ENCODE data around the gene TBX15.
"Not testable (repeated sequence)": the region's sequence is repeated elsewhere in the genome, so short reads cannot be mapped to it uniquely, and the experiment has no call there.

TBX15 gene

DNA sequence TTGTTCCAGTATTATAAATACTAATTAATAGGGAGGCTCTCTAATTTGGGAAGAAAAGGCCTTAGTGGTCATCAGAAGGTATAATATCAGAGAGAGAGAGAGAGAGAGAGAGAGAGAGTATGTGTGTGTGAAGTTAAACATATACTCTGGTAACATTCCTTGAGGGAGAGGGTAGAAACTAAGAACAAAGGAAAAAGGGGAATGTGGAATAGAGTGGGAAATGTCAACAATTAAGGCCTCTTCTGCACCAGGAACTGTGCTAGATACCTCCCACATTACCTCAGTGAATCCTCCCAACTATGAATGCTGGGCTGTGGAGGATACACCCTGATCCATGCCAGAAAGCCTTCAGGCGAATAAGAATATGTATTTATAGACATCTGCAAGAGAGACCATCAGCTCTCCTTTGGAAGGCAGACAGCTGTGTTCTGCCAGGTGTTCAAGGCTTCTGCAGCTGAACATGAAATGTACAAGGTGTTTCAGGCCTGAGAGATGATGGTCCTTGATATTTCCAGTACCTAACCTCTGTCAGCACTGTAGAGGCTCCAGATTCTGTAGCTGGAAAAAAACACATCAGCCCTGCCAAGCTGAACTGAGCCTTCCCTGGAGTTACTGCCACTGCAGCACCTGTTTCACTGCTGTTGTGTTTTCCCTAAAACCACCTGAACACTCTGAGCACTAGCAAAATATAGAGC, 29.1 kb downstream of the TBX15 start:
- DNase-seq (ENCODE audit: low spot score): no peak

DNA sequence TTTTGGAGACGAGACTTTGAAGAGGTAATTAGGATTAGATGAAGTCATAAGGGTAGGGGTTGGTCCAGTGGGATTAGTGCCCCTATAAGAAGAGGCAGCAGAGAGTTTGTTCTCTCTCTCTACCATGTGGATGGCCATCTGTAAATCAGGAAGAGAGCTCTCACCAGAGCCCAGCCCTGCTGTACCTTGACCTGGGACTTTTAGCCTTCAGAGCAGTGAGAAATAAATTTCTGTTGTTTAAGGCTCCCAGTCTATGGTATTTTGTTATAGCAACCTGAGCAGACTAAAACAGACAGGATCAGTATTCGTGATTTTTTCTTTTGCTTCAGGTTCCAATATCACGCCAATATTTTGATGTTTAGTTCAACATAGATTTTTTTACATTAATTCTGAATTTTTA, 30.0 kb downstream of the TBX15 start:
- DNase-seq (ENCODE audit: low spot score): no peak

DNA sequence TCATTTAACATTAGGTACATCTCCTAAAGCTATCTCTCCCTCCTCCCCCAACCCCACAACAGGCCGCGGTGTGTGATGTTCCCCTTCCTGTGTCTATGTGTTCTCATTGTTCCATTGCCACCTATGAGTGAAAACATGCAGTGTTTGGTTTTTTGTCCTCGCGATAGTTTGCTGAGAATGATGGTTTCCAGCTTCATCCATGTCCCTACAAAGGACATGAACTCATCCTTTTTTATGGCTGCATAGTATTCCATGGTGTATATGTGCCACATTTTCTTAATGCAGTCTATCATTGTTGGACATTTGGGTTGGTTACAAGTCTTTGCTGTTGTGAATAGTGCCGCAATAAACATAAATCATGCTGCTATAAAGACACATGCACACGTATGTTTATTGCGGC, 30.6 kb downstream of the TBX15 start:
- DNase-seq (ENCODE audit: low spot score): not testable (repeated sequence)

DNA sequence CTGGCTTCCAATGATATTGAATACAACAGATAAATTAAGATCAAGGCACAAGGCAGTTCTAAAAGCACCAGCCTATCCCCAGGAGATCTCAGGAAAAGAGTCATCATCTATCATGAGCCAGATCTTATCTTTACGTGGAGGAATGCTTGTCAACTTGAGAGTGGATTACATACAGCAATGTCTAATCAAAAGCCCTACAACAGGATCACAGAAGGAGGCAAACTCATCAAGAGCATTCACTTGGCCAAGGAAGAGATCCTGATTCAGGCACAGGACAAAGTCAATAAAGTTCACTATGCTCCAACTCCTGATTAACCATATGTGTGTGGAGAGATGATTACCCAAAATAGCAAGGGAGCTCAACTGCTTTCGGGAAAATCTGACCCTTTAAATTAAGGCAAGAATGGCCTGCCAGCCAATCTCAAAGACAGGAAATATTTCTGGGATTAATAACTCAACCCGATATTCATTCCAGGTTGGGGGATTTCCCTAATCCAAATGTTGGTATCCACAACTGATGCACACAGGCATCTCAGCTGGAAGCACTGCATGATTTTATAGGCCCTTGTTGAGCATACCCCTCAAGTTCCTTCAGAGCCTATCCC, 33.7 kb downstream of the TBX15 start:
- no peak for DNase-seq (ENCODE audit: low spot score)

DNA sequence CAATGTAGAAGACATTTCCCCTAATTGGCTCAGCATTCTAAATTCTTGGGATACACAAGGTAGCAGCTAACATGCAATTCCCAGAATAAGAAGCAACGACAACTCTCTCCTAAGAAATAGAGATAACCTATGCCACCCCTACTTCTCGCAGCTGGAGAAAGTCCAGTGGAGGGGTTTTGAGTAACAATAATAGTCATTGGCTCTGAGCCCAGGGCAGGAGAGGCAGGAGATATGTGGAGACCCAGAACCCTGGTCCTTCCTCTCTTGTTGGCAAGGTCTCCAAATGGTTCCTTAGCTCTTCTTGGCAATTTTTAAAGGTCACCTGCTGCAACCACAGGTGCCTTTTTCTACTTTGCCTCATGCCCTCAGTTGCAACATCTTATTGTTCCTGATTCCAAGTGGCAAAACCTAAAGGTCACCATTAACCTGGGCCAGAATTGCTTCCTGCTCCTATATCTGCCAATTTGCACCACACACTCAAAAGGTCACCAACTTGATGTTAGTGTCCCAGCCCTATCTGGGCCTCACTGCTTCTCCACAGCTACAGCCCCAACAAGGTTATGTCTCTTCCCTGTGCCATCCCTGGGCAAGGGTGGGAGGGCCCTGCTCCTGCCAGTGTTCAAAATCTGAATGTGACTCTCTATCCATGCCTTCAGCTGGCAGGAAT, 36.7 kb downstream of the TBX15 start:
- no peak for DNase-seq (ENCODE audit: low spot score)

DNA sequence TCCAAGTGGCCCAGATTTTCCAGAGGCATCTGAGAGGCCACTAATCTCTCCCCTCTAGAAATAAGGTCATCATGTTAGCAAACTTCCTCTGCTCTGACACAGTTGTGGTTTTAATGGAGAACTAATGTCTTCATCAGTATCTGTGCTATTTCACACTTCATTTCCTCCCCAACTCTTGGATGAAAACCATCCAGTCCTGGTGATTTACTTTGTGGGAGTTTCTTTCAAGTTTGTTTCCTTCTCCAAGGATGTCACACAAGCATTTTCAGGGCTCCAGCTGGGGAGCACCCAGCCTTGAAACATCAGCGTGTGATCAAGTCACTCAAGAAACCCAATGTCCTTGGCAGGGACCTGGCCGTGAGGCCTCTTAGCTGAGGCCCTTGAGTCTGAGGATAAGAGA, 38.8 kb downstream of the TBX15 start:
- DNase-seq (ENCODE audit: low spot score): no peak

DNA sequence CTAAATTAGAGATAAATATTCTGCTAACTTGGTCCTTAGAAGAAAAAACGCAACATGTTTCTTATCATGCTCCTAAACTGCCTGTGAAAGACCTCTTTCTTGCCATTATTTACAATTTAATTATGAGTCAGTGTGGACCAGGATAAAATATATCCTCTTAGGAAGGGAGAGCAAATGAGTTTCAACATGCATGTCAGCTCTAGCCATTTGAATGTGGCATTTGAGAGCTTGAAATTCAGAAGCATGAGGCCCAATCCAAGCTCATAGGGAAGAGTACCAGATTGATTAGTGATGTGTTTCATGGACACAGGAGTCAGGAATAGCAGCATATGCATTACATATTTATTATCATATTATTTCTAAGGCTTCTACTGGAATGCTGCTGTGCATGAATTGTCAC, 39.3 kb downstream of the TBX15 start:
- DNase-seq (ENCODE audit: low spot score): no peak

DNA sequence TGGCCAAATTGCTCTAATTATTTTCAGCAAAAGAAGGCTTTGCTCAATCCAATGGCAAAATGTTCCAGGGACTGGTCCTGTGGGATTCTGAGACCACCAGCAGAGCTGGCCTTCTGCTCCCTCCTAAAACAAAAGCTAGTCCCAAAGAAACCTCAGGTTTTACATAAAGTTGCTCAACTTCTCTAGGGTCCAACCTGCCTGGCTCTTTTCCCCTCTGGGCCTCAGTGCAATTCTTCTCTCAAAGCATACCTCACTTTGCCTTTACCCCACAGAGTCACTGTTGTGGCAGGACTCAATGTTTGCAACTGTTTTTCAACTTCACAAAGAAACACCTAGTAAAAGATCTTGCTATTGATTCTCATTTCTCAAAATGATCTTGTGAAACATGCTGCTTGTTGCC, 39.8 kb downstream of the TBX15 start:
- DNase-seq (ENCODE audit: low spot score): no peak

DNA sequence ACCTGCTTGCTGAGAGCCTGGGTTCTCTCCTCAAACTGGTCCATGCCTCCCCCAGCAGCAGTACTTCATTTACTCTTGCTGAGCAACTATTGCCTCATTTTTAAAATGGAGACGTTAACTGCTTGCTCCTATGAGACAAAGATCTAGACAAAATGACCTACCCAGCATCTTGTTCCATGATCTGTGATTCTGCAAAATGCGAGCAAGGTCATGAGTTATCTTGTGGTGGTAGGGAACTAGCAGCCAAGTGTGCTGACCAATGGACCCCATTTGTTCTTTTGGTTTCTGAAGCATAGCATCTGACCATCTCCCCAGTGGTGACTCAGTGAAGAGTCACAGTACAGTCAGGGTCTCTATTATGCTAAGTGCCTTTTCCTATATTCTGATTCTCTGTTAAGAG, 40.4 kb downstream of the TBX15 start:
- DNase-seq (ENCODE audit: low spot score): no peak

DNA sequence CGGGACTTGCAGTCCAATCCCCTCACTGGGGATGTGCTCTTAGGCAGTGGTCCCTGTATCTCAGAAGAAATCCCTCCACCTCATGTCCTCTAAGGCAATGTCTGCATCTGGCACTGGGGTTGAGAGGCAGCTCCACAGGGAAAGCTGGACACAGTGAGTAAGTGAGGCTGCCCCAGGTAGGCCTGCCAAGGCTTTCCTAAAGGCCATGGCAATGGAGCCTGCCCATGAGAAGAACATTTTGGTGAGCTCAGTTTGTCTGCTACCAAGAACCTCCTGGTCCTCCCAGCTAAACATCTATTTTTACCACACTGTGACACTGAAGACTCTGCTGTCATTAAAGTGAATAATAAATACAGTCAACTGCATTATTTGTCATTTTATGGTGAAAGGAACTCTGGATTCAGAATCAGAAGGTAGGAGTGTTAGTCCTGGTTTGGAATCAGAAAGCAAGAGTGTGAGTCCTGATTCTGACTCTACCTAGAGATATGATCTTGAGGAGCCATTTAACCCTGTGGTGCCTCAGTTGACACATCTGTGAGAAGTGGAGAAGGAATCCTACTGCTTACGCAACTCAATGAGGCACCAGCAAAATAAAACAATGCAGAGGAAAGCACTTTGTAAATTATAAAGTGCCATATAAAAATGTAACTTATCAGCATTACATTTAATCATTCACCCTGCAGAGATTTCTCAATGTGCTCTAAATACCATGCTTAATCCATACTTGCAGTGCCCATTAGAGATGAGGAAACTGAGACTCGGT, 41.0 kb downstream of the TBX15 start:
- no peak for DNase-seq (ENCODE audit: low spot score)

DNA sequence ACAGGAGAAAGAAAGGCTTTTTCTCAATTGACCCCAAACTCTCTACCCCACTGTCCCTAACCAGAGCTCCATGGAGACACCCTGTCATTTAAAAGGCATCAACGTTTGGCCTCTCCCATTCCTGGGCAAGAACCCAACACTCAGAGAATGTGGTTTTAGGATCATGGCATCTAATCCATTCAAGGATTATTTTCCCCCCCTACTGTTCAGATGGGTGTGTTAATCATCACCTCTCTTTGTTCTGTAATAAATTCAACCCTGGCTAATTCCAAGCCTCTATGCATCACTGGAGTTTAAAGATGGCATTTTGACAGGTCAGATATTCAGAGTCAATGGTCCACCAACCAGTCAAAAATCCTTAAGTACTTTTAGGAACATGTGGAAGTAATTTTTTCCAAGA, 42.7 kb downstream of the TBX15 start:
- peak; percentile 58 for DNase-seq (ENCODE audit: low spot score)

DNA sequence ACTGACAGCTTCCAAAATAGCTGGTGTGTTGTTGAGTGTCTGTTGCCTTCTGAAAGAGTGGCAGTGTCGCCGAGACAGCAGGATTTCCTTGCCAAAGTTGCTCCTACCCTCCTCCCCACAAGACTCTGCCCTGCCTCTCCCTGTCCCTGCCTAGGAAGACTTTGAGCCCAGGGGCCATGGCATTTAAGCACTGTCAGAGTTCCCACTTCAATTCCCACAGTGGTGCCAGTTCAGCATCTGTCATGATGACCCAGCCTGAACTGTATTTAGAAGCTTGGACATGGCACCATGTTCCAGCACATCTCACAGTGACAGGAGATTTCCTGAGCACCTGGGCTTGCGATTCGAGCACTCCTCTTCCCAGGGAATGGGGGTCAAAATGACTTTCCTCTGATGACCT, 43.6 kb downstream of the TBX15 start:
- DNase-seq (ENCODE audit: low spot score): no peak

DNA sequence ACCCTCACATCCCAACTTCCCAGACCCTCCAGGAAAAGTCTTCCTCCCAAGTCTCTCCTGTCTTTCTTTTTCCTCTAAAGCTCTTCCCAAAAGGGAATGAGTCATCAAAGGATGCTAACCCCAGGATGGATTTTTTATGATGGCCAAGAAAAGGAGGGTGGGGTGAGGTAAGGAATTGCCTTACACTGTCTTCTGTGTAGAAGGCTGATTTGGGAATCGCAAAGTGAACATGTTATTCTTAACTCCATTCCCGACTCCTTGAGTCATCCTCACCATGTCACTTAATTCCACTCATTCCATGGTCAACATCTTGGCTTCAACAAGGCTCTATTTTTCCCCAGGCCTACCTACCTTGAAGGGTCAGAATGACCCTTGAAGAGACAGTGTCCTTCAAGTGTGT, 44.0 kb downstream of the TBX15 start:
- DNase-seq (ENCODE audit: low spot score): no peak

DNA sequence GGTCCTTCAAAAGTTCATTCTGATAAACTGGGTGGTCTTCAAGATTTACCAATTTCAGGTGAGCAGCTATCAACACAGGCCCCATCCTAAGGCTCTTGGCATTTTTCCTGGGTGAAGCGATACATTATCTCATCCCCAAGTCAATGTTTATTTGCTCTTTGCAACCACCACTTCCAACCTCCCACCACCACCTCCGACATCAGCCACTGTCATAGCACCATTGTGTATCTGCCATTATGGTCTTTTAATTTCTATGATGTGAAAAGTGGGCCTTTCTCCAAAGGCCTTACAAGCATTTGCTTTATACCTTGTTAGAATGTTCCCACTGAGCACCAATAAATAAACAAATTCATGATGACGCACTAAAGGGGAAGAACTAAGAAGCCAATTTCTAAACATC, 47.2 kb downstream of the TBX15 start:
- no peak for DNase-seq (ENCODE audit: low spot score)

DNA sequence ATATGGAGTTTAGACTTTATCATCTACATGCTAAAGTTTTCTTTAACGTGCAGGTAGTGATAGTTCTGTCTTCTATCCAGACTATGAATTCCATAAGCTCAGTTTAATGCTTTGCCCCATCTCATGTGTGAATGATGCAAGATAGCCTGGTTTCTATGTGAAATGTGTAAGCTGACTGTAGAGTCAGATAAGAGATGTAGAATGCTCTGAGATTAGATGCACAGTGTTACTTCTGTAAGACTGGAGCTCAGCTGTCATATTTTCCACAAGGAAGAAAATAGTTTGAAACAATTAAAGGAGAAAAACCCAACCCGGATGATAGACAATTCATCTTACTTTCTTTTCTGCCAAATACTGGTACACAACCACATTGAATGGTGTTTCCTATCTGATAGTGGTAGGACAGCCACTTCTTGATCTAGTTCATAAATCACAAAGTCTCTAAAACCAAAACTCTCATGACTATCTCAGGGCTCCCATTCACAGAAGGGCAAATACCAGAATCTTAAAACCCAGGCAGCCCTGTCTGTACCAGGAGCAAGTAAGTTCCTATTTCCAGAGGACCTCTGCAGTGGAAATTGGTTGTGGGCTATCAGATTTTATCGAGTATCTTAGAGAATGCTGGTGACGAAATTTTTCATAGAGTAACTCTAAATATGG, 50.6 kb downstream of the TBX15 start:
- no peak for DNase-seq (ENCODE audit: low spot score)

DNA sequence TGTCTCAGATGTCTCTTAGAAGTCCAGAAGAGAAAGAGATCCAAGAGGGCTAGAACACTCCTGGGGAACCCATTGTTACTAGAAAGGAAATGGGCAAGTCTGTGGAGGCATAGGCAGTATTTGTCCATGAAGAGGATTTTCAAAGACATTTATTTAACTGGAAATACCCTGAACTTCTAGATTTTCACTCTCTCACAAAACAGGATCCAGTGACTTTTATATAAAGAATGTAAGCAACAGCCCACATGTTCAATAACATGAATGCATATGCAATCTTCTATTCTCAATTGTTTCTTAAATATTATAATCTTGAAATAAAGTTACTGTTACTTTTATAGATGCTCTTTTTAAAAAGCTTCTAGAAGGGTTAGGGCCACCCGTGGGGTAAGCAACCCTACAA, 53.4 kb downstream of the TBX15 start:
- DNase-seq (ENCODE audit: low spot score): no peak

DNA sequence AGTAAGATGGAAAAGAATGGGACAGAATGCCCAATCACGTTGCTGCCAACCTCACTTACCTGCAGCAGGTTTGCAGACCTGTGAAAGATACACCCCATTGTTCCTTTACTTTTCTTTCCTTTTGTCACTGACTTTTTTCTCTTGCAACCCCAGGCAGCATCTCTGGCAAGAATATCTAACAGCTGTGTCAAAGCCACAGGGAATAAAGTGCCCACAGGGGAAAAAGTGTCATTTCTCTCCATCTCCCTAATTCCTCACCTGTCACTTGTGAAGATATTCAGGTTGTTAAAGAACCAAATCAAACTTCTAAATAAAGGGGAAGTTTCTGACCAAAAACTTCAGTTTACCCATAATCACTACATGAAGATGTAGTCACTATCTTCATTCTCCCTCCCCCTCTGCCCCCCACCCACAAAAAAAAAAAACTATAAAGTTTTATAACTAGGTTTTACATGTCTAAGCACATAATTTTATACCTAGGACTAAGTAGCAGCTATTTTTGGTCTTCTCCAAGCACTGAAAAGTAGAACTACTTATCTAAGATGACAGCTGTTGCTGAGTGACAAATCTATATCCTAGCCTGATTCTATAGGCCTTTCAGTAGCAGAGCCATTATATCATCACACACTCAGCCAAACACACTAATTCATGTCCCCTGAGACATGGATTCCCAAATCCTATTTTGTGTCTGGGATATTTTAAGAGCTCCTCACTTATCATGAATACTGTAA, 54.9 kb downstream of the TBX15 start:
- DNase-seq (ENCODE audit: low spot score): peak; percentile 33

DNA sequence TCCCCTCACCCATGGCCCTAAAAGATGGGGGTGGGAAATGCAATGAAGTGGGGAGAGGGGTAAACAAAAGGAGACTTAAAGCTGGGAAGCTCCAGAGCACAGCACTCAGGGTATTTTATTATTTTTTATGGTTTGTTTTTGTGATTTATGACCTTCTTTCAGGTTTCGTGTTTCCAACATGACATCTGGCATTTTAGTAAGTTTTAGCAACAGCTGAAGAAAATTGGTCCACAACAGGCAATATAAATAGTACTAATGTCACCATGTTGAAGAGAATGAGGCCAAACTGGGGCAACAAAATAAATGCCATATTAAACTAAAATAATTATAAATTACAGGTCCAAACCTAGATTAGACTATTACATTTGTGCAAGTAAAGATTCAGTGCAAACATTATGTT, 56.3 kb downstream of the TBX15 start:
- no peak for DNase-seq (ENCODE audit: low spot score)

DNA sequence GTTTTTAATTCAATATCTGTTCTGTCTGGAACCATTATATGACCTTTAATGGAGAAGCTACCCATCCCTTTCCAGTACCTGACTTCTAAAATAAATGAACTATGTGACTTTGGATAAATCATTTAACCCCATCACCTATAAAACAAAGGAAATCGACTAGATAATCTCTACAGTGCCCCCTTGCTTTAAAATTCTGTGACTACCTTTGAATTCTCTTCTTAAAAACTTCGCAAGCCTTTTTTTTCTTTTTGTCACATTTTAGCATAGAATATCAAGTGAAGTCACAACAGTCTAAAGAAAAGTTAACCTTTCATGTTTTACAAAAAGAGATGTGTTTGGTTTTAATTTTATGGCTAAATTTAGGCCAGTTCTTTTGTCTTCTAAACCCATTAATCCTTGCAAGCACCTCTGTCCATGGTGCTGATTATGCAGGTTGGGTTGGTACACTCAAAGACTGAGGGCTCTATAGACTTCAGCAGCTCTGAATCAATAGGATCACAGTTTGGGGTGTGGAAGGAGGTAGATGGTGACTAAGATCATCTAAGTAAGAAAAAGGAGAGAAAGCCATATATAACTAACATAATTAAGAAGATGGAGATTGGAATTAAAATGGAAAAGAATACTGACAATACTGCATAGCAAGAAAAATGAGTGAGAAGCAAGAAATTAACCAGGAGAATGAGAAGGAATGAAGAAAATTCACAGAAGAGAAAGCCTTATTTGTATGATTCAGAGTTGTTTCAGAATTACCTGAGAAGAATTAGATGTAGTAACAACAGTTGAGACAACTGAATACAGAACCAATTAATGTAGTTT, 59.2 kb downstream of the TBX15 start:
- no peak for DNase-seq (ENCODE audit: low spot score)

DNA sequence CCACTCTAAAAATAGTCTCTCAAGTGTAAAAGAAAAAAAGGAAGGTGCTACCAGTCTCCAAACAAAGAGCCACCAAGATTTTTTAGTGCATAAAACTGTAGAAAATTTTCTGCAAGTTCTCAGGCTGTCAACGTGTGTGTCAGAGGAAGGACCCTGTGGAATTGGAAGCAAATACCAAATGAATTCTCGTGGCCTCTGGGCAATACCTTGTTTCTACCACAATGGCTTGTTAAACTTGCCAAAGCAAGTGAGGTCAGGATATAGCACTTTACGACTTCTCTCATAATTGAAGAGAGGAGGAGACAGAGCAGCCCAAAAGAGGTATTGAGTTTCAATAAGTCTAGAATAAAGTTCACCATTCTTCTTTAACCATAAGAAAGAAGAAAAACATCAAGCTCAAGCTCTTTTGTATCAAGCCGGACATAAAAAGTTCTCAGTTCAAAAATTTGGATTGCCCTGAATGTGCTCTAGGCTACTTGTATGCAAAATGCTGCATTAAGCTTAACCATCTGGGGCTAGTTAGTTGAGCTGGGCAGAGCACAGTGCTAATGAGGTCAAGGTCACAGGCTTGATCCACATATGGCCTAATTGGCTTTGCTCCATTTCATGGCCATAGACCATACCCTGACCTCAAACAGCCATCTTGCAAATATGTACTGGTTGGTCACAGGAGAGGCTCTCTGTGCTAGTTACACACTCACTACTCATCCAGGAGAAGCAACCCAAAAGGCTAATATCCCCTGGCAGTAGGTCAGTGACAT, 60.5 kb downstream of the TBX15 start:
- DNase-seq (ENCODE audit: low spot score): no peak

Measured in D341Med (cell line).